SK-N-SH (cell line): ENCODE data around the gene MYH1. TPM values are rescaled to one million over a fixed set of nuclear protein-coding genes. Genes with fewer than 3 reads are reported as not detected.

Source experiments
- CTCF ChIA-PET: fragments of 300-600, 350-600 bp; formaldehyde crosslinking; extraction: SDS; loops from one replicate; lab custom pipeline; 2021; lab: Yijun Ruan, JAX
- POLR2A ChIA-PET: fragments of 350-600 bp; sonication (Branson Sonifier 250); formaldehyde crosslinking; extraction: SDS; loops from one replicate; lab custom pipeline; 2020; ENCODE audit warnings: antibody characterized with exemption, inconsistent platforms; lab: Yijun Ruan, JAX
- DNase-seq: peaks from one replicate; pipeline ENCODE4 v3.0.0; 2012
- H2AFZ ChIP-seq: fragments of 200-600 bp; sonication (generic); 2 replicates; pipeline ENCODE4 v1.8.1; 2016; ENCODE audit warnings: antibody characterized with exemption, mild to moderate bottlenecking, low read depth
- H3F3A ChIP-seq: fragments of 200-600 bp; sonication (generic); replicated peaks from 2 replicates; pipeline ENCODE3; 2016; ENCODE audit warnings: antibody characterized with exemption, mild to moderate bottlenecking; ENCODE audit not compliant: insufficient read depth
- H3K27ac ChIP-seq, 2 experiments: fragments of 200-500 bp in 1 of 2; fragments of 200-600 bp in 1 of 2; sonication (Bioruptor generic) in 1 of 2; sonication (generic), shearing (Covaris generic) in 1 of 2; 2 replicates each; pipeline versions ENCODE4 v1.5.1 to v1.6.1; 2014 to 2016; ENCODE audit warnings: low read depth in 2 of 2, inconsistent platforms in 1 of 2, low read length in 1 of 2, mild to moderate bottlenecking in 1 of 2, mixed read lengths in 1 of 2
- H3K27me3 ChIP-seq: fragments of 200-600 bp; sonication (generic), shearing (Covaris generic); 2 replicates; pipeline ENCODE4 v1.6.1; 2016; ENCODE audit warnings: mixed run types; ENCODE audit not compliant: insufficient read depth
- H3K36me3 ChIP-seq, 2 experiments: fragments of 200-500 bp in 1 of 2; fragments of 200-600 bp in 1 of 2; sonication (Bioruptor generic) in 1 of 2; sonication (generic) in 1 of 2; replicated peaks in 1 of 2; 2 replicates each; pipeline versions ENCODE3 to v1.5.1; 2014 to 2016; ENCODE audit warnings: low read length in 1 of 2, mild to moderate bottlenecking in 1 of 2; ENCODE audit not compliant: insufficient read depth in 2 of 2, control insufficient read depth in 1 of 2
- H3K4me1 ChIP-seq, 2 experiments: fragments of 200-500 bp in 1 of 2; fragments of 200-600 bp in 1 of 2; sonication (Bioruptor generic) in 1 of 2; sonication (generic), shearing (Covaris generic) in 1 of 2; 2 replicates each; pipeline versions ENCODE4 v1.5.1 to v1.6.1; 2014 to 2016; ENCODE audit warnings: low read depth in 1 of 2, low read length in 1 of 2, mixed run types in 1 of 2; ENCODE audit not compliant: insufficient read depth in 2 of 2, control insufficient read depth in 1 of 2
- H3K4me2 ChIP-seq: fragments of 200-600 bp; sonication (generic), shearing (Covaris generic); 2 replicates; pipeline ENCODE4 v1.6.1; 2017; ENCODE audit warnings: mixed run types
- H3K4me3 ChIP-seq, 2 experiments: fragments of 200-500 bp in 1 of 2; fragments of 200-600 bp in 1 of 2; sonication (Bioruptor generic) in 1 of 2; sonication (generic), shearing (Covaris generic) in 1 of 2; 2 replicates each; pipeline versions ENCODE4 v1.5.1 to v1.8.1; 2014 to 2016; ENCODE audit warnings: low read depth in 2 of 2, inconsistent platforms in 1 of 2, low read length in 1 of 2, mild to moderate bottlenecking in 1 of 2, mixed read lengths in 1 of 2, moderate library complexity in 1 of 2
- H3K79me2 ChIP-seq: fragments of 200-600 bp; sonication (generic); 2 replicates; pipeline ENCODE4 v1.8.1; 2017; ENCODE audit warnings: mild to moderate bottlenecking; ENCODE audit not compliant: insufficient read depth
- H3K9ac ChIP-seq: fragments of 200-600 bp; sonication (generic); 2 replicates; pipeline ENCODE4 v1.6.1; 2017; ENCODE audit warnings: mixed run types
- H3K9me2 ChIP-seq: fragments of 200-600 bp; sonication (generic); 2 replicates; pipeline ENCODE4 v1.6.1; 2017; ENCODE audit warnings: mixed run types
- H3K9me3 ChIP-seq: fragments of 200-600 bp; sonication (generic); 2 replicates; pipeline ENCODE4 v1.6.1; 2017; ENCODE audit warnings: mixed run types, mild to moderate bottlenecking, moderate library complexity
- H4K20me1 ChIP-seq: fragments of 200-600 bp; sonication (generic); 2 replicates; pipeline ENCODE4 v1.6.1; 2017; ENCODE audit warnings: mild to moderate bottlenecking, mixed run types; ENCODE audit not compliant: insufficient read depth
- CHD2 ChIP-seq: fragments of 150-350 bp; IDR thresholded peaks from 2 replicates; pipeline ENCODE4 v1.6.1; 2018; ENCODE audit warnings: low read length; ENCODE audit not compliant: partially characterized antibody
- ELF1 ChIP-seq: IDR thresholded peaks from 2 replicates; pipeline ENCODE4 v1.4.0; 2012
- EZH2phosphoT487 ChIP-seq: fragments of 200-600 bp; sonication (generic); IDR thresholded peaks from 2 replicates; pipeline ENCODE4 v1.6.1; 2017; ENCODE audit warnings: low read depth, mixed run types, mild to moderate bottlenecking, antibody characterized with exemption, moderate library complexity, borderline replicate concordance
- FOXJ3 ChIP-seq: sonication (generic); formaldehyde crosslinking; IDR thresholded peaks from 2 replicates; pipeline ENCODE4 v1.5.1; 2020; ENCODE audit warnings: mild to moderate bottlenecking, missing genetic modification reagents
- GABPA ChIP-seq: IDR thresholded peaks from 2 replicates; pipeline ENCODE4 v1.4.0; 2012; ENCODE audit warnings: low read depth, mild to moderate bottlenecking
- IRF3 ChIP-seq: fragments of 150-350 bp; IDR thresholded peaks from 2 replicates; pipeline ENCODE4 v1.6.1; 2016; ENCODE audit warnings: mild to moderate bottlenecking, low read depth, low read length
- JUND ChIP-seq: IDR thresholded peaks from 2 replicates; pipeline ENCODE4 v1.4.0; 2012
- MAX ChIP-seq: IDR thresholded peaks from 2 replicates; pipeline ENCODE4 v1.4.0; 2012; ENCODE audit warnings: low read depth
- MXI1 ChIP-seq: IDR thresholded peaks from 2 replicates; pipeline ENCODE4 v1.6.1; 2012; ENCODE audit warnings: mild to moderate bottlenecking, low read depth, low read length, improper control_type of control experiment
- NFIC ChIP-seq: IDR thresholded peaks from 2 replicates; pipeline ENCODE4 v1.4.0; 2012; ENCODE audit warnings: borderline replicate concordance
- RAD21 ChIP-seq: IDR thresholded peaks from 2 replicates; pipeline ENCODE4 v1.6.1; 2012; ENCODE audit warnings: mild to moderate bottlenecking, low read length
- RCOR1 ChIP-seq: fragments of 150-350 bp; IDR thresholded peaks from 2 replicates; pipeline ENCODE4 v1.6.1; 2017; ENCODE audit warnings: antibody characterized with exemption, low read length
- SIN3A ChIP-seq: IDR thresholded peaks from 2 replicates; pipeline ENCODE4 v1.6.1; 2012; ENCODE audit warnings: low read depth, mild to moderate bottlenecking, low read length, moderate library complexity, borderline replicate concordance
- TAF1 ChIP-seq: IDR thresholded peaks from 2 replicates; pipeline ENCODE4 v1.6.1; 2012; ENCODE audit warnings: low read depth, mild to moderate bottlenecking, low read length, moderate library complexity, borderline replicate concordance
- TCF12 ChIP-seq: IDR thresholded peaks from 2 replicates; pipeline ENCODE4 v1.4.0; 2012
- TEAD4 ChIP-seq: IDR thresholded peaks from 2 replicates; pipeline ENCODE4 v1.4.0; 2012; ENCODE audit warnings: mild to moderate bottlenecking, borderline replicate concordance; ENCODE audit not compliant: insufficient read depth
- USF1 ChIP-seq: IDR thresholded peaks from 2 replicates; pipeline ENCODE4 v1.4.0; 2012; ENCODE audit warnings: low read depth, borderline replicate concordance
- USF2 ChIP-seq: fragments of 150-350 bp; IDR thresholded peaks from 2 replicates; pipeline ENCODE4 v1.6.1; 2017; ENCODE audit warnings: antibody characterized with exemption, low read length, low read depth, borderline replicate concordance
- YY1 ChIP-seq: IDR thresholded peaks from 2 replicates; pipeline ENCODE4 v1.4.0; 2012; ENCODE audit warnings: low read depth, mild to moderate bottlenecking
- WGBS: methylation state at CpG from one replicate; pipeline ENCODE4 v1.1.6; 2017; ENCODE audit warnings: low lambda C conversion rate; 5-methylcytosine and 5-hydroxymethylcytosine counted together
- polyA plus RNA-seq, 3 experiments: library from polyadenylated mRNA; depleted of rRNA; stranded (reverse); fragments of >200 nt; gene quantifications; 2 replicates each; pipeline ENCODE4 v1.2.3, GENCODE V29; 2012

The MYH1 gene
- 0.03 and 0.06 TPM in 2 replicates for polyA plus RNA-seq (2012; rRNA removed)
- polyA plus RNA-seq (2012; cell fraction: cytosol; rRNA removed), result 0.05 and 0.08 TPM in 2 replicates
- polyA plus RNA-seq (2012; cell fraction: nucleus; rRNA removed), result 0.09 and 0.13 TPM in 2 replicates

GRCh38 chr17:10518271-10519037 is at the start of gene MYH1:
Gene MYH1, minus strand, starts transcription at chr17:10518542. Its CDS starts 1,900 bp downstream, at chr17:10516642.
- Histone ChIP-seq H3K4me2 (no peak within 1 kb of the TSS), H4K20me1 (no peaks in the 10 kb centered on the region), H3K4me1 (no peaks in the 10 kb centered on the region), H3K9me2 (no peaks in the 10 kb centered on the region), H3K27ac (no peak within 1 kb of the TSS), H3K36me3 (no peaks in the 10 kb centered on the region), H3K27me3 (no peaks in the 10 kb centered on the region; the same call in 1 of the 2 replicates), H3K9ac (no peak within 1 kb of the TSS), H3K79me2 (no peaks in the 10 kb centered on the region), H3K9me3 (no peaks in the 10 kb centered on the region; the same call in 1 of the 2 replicates), H2AFZ (no peak within 1 kb of the TSS), H3F3A (no peaks in the 10 kb centered on the region), H3K4me3 (no peak within 1 kb of the TSS)
- TF ChIP-seq ELF1 (no peak), MAX (no peak), MXI1 (no peak), GABPA (no peak), USF1 (no peak), IRF3 (no peak), USF2 (no peak), RAD21 (no peak), SIN3A (no peak), NFIC (no peak), YY1 (no peak), TAF1 (no peak), FOXJ3 (CRISPR knock-in tag) (no peak), CHD2 (no peak), TEAD4 (no peak), RCOR1 (no peak), JUND (no peak), EZH2phosphoT487 (no peak), TCF12 (no peak)
- ChIA-PET POLR2A (no interaction called here), CTCF (no interaction called here)
- WGBS, result 3% methylated on average over 11 of the region's 11 CpGs
- DNase-seq, result no peak
